ENCODE measurements around the gene VSNL1. TPM values are rescaled to one million over a fixed set of nuclear protein-coding genes. Genes with fewer than 3 reads are reported as not detected.

The VSNL1 gene
- total RNA-seq, 6 donors from 2014 or later, result 0.33 to 1.2 (median 0.94) TPM; not detected in 3

GRCh38 chr2:17578466-17578928, 38.0 kb downstream of the VSNL1 start:
- TF ChIP-seq POLR2A (IDR thresholded peaks at IDR 0.05) (no peak), EP300 (IDR thresholded peaks at IDR 0.05) (no peak), CTCF (IDR thresholded peaks at IDR 0.05) (no peak), POLR2AphosphoS5 (IDR thresholded peaks at IDR 0.05) (no peak)
- WGBS, 2 donors, result 60 to 65% methylated on average over 5 of the region's 5 CpGs
- Histone ChIP-seq H3K36me3 (no peaks in the 10 kb centered on the region), H3K4me1 (no peaks in the 10 kb centered on the region), H3K9me3 (no peaks in the 10 kb centered on the region), H3K27ac (no peak overlapping the region), H3K4me3 (no peak overlapping the region), H3K27me3 (no peaks in the 10 kb centered on the region)
- DNase-seq, result no peak
- ATAC-seq (ENCODE audit: low FRiP score in 2 of 2), result no peak

GRCh38 chr2:17579605-17580318, 39.3 kb downstream of the VSNL1 start:
- no peak for DNase-seq
- H3K27ac ChIP-seq, result no peak overlapping the region
- 79 to 83% methylated on average over 3 of the region's 3 CpGs for WGBS, 2 donors

GRCh38 chr2:17580319-17580715, 39.8 kb downstream of the VSNL1 start:
- no peak for DNase-seq
- Histone ChIP-seq H3K9me3 (no peaks in the 10 kb centered on the region), H3K27ac (no peak overlapping the region), H3K4me3 (no peak overlapping the region), H3K27me3 (no peaks in the 10 kb centered on the region), H3K4me1 (no peaks in the 10 kb centered on the region), H3K36me3 (no peaks in the 10 kb centered on the region)
- no peak for ATAC-seq (ENCODE audit: low FRiP score in 2 of 2)
- WGBS, 2 donors, result 83 to 86% methylated on average over 2 of the region's 2 CpGs
- TF ChIP-seq POLR2AphosphoS5 (IDR thresholded peaks at IDR 0.05) (no peak), POLR2A (IDR thresholded peaks at IDR 0.05) (no peak), CTCF (IDR thresholded peaks at IDR 0.05) (no peak), EP300 (IDR thresholded peaks at IDR 0.05) (no peak)

More at GRCh38 chr2:17579605-17580318, 39.3 kb downstream of the VSNL1 start:
- TF ChIP-seq CTCF (IDR thresholded peaks at IDR 0.05), result no peak
- TF ChIP-seq POLR2A (IDR thresholded peaks at IDR 0.05), result no peak
- no peak for TF ChIP-seq POLR2AphosphoS5 (IDR thresholded peaks at IDR 0.05)
- no peak for TF ChIP-seq EP300 (IDR thresholded peaks at IDR 0.05)
- H3K9me3 ChIP-seq, result no peaks in the 10 kb centered on the region
- H3K36me3 ChIP-seq, result no peaks in the 10 kb centered on the region
- ATAC-seq (ENCODE audit: low FRiP score in 2 of 2), result no peak
- no peaks in the 10 kb centered on the region for H3K27me3 ChIP-seq
- H3K4me3 ChIP-seq, result no peak overlapping the region
- no peaks in the 10 kb centered on the region for H3K4me1 ChIP-seq

GRCh38 chr2:17581831-17582230, 41.3 kb downstream of the VSNL1 start:
- Histone ChIP-seq H3K27ac (no peak overlapping the region), H3K27me3 (no peaks in the 10 kb centered on the region), H3K36me3 (no peaks in the 10 kb centered on the region), H3K4me1 (no peaks in the 10 kb centered on the region), H3K4me3 (no peak overlapping the region), H3K9me3 (no peaks in the 10 kb centered on the region)
- 59 to 69% methylated on average over 2 of the region's 2 CpGs for whole genome bisulfite sequencing, 2 donors
- no peak for ATAC-seq (ENCODE audit: low FRiP score in 2 of 2)
- no peak for TF ChIP-seq EP300 (IDR thresholded peaks at IDR 0.05)
- no peak for TF ChIP-seq CTCF (IDR thresholded peaks at IDR 0.05)
- no peak for TF ChIP-seq POLR2AphosphoS5 (IDR thresholded peaks at IDR 0.05)
- no peak for TF ChIP-seq POLR2A (IDR thresholded peaks at IDR 0.05)
- no peak for DNase-seq

- ATAC-seq (ENCODE audit: low FRiP score in 2 of 2), result no peak
- no peak for TF ChIP-seq EP300 (IDR thresholded peaks at IDR 0.05)
- no peak for TF ChIP-seq POLR2AphosphoS5 (IDR thresholded peaks at IDR 0.05)
- no peak for TF ChIP-seq CTCF (IDR thresholded peaks at IDR 0.05)
- TF ChIP-seq POLR2A (IDR thresholded peaks at IDR 0.05), result no peak
- H3K36me3 ChIP-seq, result no peaks in the 10 kb centered on the region
- no peak for DNase-seq
- WGBS, 2 donors, result 73 to 95% methylated on average over 2 of the region's 2 CpGs
- H3K4me3 ChIP-seq, result no peak overlapping the region
- H3K27ac ChIP-seq, result no peak overlapping the region
- no peaks in the 10 kb centered on the region for H3K4me1 ChIP-seq
- H3K9me3 ChIP-seq, result no peaks in the 10 kb centered on the region
- H3K27me3 ChIP-seq, result no peaks in the 10 kb centered on the region
Measured at GRCh38 chr2:17583166-17583565, 42.7 kb downstream of the VSNL1 start.

Measured in upper lobe of left lung (tissue), 6 donors.